HFFc6 (cell line): Measurements from ENCODE around the gene CTSF. TPM values are rescaled to one million over a fixed set of nuclear protein-coding genes. Genes with fewer than 3 reads are reported as not detected.
"Not testable (repeated sequence)": the region's sequence is repeated elsewhere in the genome, so short reads cannot be mapped to it uniquely, and the experiment has no call there.

ENCODE experiments used
- DNase-seq: peaks from one replicate; pipeline ENCODE4 v3.0.0-alpha.2; 2018
- H3K27ac Mint-ChIP-seq: 2 replicates; pipeline ENCODE4 v1.8.0; 2020; ENCODE audit warnings: mild to moderate bottlenecking, mixed read lengths
- H3K27me3 Mint-ChIP-seq: 2 replicates; pipeline ENCODE4 v1.8.0; 2021; ENCODE audit warnings: mild to moderate bottlenecking, moderate library complexity, mixed read lengths; ENCODE audit not compliant: insufficient read depth
- H3K36me3 Mint-ChIP-seq: 2 replicates; pipeline ENCODE4 v1.8.0; 2021; ENCODE audit warnings: low read depth, mixed read lengths
- H3K4me1 Mint-ChIP-seq: 2 replicates; pipeline ENCODE4 v1.8.0; 2020; ENCODE audit warnings: low read depth, mixed read lengths
- H3K4me3 Mint-ChIP-seq: 2 replicates; pipeline ENCODE4 v1.8.0; 2020; ENCODE audit warnings: mild to moderate bottlenecking, moderate library complexity, mixed read lengths
- H3K9me3 Mint-ChIP-seq: 2 replicates; pipeline ENCODE4 v1.8.0; 2020; ENCODE audit warnings: mild to moderate bottlenecking, mixed read lengths
- total RNA-seq, 6 experiments: library from RNA; stranded (reverse); fragmentation: NEBNext Ultra II Directional; extraction: Animal tissue kit (Norgen Biotek cat#: 25700); gene quantifications; 2 replicates in 1 of 6; 3 replicates in 5 of 6; pipeline ENCODE4 v1.2.3, GENCODE V29; 2021
- TF ChIP-seq, protein P1 (sequence below): fragments of 200-600 bp; sonication (generic); IDR thresholded peaks from 2 replicates; pipeline ENCODE4 v1.5.0; 2021; ENCODE audit warnings: antibody characterized with exemption, mild to moderate bottlenecking

The CTSF gene
- total RNA-seq, 6 experiments from 2014 or later = 5.2 to 20.0 (median 6.6) TPM

- no peak for DNase-seq
- Mint-ChIP-seq H3K9me3 (no peaks in the 10 kb centered on the region), H3K27ac (no peak overlapping the region), H3K4me1 (peaks cover 12% of the 10 kb centered on the region), H3K27me3 (no peaks in the 10 kb centered on the region), H3K4me3 (no peak overlapping the region), H3K36me3 (no peaks in the 10 kb centered on the region)
- TF ChIP-seq, protein P1, sequence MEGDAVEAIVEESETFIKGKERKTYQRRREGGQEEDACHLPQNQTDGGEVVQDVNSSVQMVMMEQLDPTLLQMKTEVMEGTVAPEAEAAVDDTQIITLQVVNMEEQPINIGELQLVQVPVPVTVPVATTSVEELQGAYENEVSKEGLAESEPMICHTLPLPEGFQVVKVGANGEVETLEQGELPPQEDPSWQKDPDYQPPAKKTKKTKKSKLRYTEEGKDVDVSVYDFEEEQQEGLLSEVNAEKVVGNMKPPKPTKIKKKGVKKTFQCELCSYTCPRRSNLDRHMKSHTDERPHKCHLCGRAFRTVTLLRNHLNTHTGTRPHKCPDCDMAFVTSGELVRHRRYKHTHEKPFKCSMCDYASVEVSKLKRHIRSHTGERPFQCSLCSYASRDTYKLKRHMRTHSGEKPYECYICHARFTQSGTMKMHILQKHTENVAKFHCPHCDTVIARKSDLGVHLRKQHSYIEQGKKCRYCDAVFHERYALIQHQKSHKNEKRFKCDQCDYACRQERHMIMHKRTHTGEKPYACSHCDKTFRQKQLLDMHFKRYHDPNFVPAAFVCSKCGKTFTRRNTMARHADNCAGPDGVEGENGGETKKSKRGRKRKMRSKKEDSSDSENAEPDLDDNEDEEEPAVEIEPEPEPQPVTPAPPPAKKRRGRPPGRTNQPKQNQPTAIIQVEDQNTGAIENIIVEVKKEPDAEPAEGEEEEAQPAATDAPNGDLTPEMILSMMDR = no peak
These were observed 41.6 kb upstream of the CTSF start for GRCh38 chr11:66609721-66610617.

GRCh38 chr11:66607126-66607834 lies 38.9 kb upstream of the CTSF start:
- H3K4me1 Mint-ChIP-seq = peaks cover 13% of the 10 kb centered on the region
- H3K9me3 Mint-ChIP-seq = no peaks in the 10 kb centered on the region
- peak; percentile 15 for DNase-seq
- H3K36me3 Mint-ChIP-seq = 0 out of 2 replicates have a peak, but pooled peaks cover 2% of the 10 kb centered on the region
- H3K4me3 Mint-ChIP-seq = peak overlapping the region; percentile 49
- H3K27me3 Mint-ChIP-seq = no peaks in the 10 kb centered on the region
- peak overlapping the region; percentile 92 for H3K27ac Mint-ChIP-seq
- TF ChIP-seq, protein P1 = no peak

- not testable (repeated sequence) for H3K4me3 Mint-ChIP-seq, H3K9me3 Mint-ChIP-seq, DNase-seq, H3K27me3 Mint-ChIP-seq, H3K27ac Mint-ChIP-seq, H3K36me3 Mint-ChIP-seq
- peaks cover 19% of the 10 kb centered on the region for H3K4me1 Mint-ChIP-seq
These were observed 38.2 kb upstream of the CTSF start for GRCh38 chr11:66606608-66607007.

DNA sequence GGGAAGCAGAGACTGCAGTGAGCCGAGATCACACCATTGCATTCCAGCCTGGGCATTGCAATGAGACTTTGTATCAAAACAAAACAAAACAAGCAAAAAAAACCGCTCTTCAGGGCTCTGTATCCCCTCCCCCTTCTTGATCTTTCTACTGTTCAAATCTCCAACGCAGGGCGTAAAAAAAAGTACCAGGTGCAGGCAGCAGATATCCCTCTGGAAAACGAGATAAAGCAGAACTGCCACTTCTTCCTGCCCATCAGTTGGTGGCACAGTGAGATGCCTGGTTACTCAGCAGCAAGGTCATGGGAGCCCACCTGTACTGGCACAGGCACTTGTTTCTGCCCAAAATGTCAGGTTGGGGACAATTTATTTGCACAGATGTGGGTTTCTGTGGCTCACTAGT lies 35.7 kb upstream of the CTSF start:
- no peaks in the 10 kb centered on the region for H3K27me3 Mint-ChIP-seq
- H3K27ac Mint-ChIP-seq = no peak overlapping the region
- H3K9me3 Mint-ChIP-seq = no peaks in the 10 kb centered on the region
- no peak for DNase-seq
- H3K36me3 Mint-ChIP-seq = 0 out of 2 replicates have a peak, but pooled peaks cover 4% of the 10 kb centered on the region
- H3K4me1 Mint-ChIP-seq = peaks cover 19% of the 10 kb centered on the region
- H3K4me3 Mint-ChIP-seq = no peak overlapping the region
- TF ChIP-seq, protein P1 = no peak

- DNase-seq = no peak
- no peak overlapping the region for H3K27ac Mint-ChIP-seq
- H3K27me3 Mint-ChIP-seq = no peaks in the 10 kb centered on the region
- no peak overlapping the region for H3K4me3 Mint-ChIP-seq
- 0 out of 2 replicates have a peak, but pooled peaks cover 4% of the 10 kb centered on the region for H3K36me3 Mint-ChIP-seq
- TF ChIP-seq, protein P1 = no peak
- no peaks in the 10 kb centered on the region for H3K9me3 Mint-ChIP-seq
- H3K4me1 Mint-ChIP-seq = peaks cover 19% of the 10 kb centered on the region
These were observed 34.7 kb upstream of the CTSF start for GRCh38 chr11:66603072-66603471.
